ENCODE results near the gene CNTNAP1.
"Not testable (repeated sequence)": the region's sequence is repeated elsewhere in the genome, so short reads cannot be mapped to it uniquely, and the experiment has no call there.

CNTNAP1 gene

DNA sequence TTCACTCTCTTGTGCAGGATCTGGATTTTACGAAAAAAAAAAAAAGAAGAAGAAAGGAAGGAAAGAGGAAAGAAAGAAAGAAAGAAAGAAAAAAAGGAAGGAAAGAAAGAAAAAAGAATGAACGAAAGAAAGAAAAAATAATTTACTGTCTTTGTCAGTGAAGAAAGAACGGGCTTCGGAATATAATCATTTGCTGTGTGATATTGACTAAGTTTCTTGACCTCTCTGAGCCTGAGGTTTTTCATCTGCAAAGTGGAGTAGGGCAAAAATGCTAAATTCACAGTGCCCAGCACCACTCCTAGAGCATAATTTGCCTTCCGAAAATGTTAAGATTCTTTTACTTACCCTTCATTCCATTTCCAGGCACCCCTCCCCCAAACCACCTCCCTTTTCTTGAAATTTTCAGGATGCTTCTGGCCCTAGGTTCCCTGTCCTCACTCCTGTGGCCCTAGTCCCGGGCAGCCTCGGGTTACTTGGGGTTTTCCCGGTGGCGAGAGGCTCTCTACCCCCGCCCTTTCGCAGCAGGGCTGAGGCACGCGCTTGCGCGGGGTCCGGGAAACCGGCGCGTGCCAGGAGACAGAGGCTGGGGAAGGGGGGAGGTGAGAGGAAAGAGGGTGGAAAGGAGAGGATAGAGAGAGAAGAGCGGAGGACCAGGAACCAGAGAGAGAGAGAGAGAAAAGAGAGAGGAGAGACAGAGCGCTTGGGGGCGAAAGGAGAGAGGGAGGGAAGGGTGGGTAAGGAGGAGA lies at the start of gene CNTNAP1:
Gene CNTNAP1, plus strand, starts transcription at position 556 of the 746 bp plus-strand sequence. CDS start 299 bp downstream, outside the sequence.
- peak; percentile 90 for DNase-seq (ENCODE audit: low spot score)

DNA sequence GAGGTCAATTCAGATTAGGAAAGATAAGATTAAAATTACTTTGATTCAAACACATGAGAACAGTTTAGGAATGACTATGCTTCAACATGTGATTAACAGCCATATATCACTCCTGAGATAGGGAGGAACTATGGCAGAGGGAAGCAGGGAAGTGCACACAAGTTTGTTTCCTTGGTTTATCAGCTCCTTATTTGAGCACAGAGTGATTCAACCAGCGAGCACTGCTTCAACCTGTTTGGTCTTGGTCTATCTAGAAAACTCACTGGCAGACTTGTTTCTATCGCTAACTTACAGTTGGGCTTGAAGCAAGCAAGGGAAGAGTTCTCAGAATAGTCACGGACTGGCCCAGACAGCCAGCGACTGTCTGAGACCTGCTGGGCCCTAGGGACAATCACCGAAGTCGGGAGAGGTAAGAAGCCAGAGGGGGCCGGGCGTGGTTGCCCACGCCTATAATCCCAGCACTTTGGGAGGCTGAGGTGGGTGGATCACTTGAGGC lies 49.3 kb upstream of the CNTNAP1 start:
- no peak for DNase-seq (ENCODE audit: low spot score)

DNA sequence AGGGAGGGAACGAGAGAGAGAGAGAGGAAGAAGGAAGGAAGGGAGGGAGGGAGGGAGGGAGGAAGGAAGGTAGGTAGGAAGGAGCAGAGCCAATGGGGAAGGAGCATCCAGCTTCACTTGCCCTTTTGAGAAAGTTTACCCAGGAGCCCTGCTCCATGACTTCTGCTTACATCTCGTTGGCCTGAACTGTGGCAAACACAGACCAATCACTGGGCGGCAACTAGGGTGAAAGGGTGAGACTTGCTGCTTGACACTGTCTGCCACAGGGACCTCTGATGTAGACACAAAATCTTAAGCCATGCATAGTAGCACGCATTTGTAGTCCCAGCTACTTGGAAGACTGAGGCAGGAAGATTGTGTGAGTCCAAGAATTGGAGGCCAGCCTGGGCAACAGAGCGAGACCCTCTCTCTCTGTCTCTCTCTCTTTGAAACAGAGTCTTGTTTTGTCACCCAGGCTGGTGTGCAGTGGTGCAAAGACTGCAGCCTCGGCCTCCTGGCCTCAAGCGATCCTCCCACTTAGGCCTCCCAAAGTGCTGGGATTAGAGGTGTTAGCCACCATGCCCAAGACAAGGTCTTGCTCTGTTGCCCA lies 42.7 kb upstream of the CNTNAP1 start:
- no peak for DNase-seq (ENCODE audit: low spot score)

DNA sequence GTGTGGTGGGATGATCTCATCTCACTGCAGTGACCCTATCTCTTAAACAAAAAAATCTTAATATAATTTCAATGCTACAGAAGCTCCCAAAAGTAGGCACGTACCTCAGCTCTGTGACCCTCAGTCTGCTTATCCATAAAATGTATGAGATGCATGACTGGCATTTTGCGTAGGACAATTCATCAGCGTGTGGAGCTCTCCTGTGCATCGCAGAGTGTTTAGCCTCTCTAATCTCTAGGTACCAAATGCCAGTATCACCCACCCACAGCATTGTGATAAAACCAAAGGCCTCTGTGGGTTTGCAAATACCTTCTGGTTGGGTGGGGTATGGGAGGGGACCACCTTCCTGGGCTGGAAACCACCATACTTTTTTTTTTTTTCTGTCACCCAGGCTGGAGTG lies 42.2 kb upstream of the CNTNAP1 start:
- no peak for DNase-seq (ENCODE audit: low spot score)

DNA sequence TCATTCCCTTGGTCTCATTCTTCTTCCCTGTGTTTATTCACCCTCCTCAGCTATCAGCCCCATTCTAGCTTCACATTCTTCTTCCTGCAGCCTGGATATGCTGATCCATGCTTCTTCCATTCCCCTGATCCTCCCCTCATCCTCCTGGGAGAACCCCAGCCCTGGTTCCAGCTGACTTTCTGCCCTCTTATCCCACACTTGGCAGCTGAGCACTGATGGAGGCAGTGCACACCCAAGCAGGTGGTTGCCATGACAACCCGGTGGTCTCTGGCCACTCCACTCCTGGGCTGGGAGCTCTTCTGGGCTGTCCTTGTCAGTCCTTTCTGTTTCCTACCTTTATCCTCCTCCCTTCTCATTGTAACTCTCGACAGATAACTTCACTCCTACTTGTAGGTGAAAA lies 40.0 kb upstream of the CNTNAP1 start:
- no peak for DNase-seq (ENCODE audit: low spot score)

DNA sequence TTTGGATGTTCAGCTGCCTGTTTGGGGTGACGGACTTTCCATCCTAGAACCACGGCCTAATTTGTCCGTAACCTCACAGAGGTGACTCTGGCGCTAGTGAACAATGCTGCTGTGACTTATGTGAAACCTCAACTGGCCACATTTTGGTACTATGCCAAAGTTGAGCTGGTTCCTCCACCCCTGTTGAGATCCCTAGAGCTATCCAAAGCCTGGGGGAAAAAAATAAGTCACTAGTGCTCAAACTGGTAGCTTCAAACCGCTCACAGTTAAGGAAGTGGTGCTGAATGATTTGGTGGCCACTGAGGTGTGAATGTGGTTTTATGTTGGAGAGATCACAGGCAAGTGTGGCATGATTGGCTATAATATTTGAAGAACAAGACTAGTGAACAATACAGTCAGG lies 34.6 kb upstream of the CNTNAP1 start:
- no peak for DNase-seq (ENCODE audit: low spot score)

DNA sequence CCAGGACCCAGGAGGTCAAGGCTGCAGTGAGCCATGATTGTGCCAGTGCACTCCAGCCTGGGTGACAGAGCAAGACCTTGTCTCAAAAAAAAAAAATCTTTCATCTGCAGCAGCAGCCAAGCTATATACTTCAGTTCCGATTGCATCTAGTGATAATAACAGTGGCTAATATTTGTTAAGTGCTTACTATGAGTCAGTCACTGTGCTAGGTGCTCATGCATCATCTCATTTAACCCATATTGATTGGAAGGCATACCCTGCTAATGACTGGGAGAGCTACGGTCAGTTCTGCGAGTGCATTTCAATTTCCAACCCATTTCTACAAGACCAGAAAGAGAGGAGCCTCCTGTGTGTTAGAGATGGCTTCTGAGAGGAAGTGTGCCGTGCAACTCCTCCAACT lies 30.9 kb upstream of the CNTNAP1 start:
- no peak for DNase-seq (ENCODE audit: low spot score)

DNA sequence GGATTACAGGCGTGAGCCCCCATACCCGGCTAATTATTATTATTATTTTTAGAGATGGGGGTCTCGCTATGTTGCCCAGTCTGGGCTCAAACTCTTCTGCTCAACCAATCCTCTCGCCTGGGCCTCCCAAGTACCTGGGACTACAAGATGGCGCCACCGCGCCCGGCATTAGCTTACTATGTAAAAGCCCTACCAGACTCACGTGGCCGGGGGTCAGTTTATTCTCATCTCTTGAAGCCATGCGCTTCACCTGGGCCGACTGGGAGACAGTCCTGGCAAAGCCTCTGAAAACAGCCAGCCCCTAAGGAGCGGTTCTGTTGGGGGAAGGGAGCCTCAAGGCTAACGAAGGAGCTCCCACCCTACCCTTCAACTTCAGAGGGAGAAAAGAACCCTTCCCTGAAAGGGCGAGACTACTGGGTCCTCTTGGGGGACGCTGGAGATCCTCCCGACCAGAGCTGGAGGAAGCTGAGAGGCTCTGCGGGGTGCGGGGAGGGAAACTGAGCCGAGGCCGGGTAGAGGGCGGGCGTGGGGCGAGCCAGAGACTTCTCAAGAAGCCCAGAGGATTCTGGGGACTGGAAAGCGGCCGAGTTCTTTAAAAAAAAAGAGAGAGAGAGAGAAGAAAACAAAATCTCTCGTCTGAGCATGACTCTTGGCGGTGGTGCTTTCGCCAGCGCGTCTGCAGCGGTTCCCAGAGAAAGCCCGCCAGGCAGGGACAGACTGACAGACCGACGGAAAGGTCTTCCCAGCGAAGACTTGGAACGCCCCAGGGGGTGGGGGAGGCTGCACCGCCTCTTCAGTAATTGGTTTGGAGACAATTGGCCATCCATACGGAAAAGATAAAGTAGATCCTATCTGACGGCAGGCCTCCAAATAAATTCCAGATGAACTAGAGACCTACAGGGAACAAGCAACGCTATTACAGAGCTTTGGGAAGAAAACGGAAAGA lies 28.9 kb upstream of the CNTNAP1 start:
- no peak for DNase-seq (ENCODE audit: low spot score)

DNA sequence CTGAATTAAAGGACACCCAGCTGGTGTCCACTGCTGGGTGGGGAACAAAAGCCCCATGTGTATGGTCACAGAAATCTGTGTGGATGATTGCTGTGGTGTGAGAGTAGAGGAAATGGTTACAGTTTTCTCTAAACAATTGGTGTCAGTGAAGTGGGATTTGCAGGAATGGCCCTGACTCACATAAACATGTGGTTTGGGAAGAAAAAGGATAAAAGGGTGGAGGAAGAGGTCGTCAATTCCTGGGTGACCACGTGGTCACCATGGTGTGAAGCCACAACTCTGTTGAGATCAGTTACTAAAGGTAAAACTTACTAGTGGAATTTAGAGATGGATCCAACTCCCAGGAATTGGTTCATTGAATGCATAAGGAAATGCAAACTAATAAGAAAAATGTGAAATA lies 26.8 kb upstream of the CNTNAP1 start:
- DNase-seq (ENCODE audit: low spot score): no peak

DNA sequence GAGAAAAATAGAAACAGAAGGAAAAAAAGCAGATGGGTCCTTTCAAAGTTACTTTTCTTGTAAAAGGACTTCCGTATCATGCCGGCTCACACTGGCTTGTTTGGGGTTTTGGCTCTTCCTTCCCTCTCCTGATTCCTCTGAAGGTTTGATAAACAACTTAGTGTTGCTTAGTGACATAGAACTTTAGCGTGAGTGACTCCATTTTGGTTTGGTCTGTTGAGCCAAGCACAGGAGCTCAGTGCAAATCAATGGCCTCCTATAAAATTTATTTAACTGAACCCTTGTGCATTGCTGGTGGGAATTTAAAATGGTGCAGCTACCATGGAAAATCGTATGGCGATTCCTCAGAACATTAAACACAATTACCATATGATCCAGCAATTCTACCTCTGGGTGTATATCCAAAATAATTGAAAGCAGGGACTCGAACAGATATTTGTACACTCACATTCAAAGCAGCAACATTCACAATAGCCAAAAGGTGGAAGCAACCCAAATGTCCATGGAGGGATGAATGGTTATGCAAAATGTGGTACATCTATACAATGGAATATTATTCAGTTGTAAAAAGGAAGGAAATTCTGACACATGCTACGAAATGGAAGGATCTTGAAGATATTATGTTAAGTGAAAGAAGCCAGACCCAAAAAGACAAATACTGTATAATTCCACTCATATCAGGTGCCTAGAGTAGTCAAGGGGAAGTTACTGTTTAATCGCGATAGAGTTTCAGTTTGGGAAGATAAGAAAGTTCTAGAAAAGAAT lies 24.3 kb upstream of the CNTNAP1 start:
- DNase-seq (ENCODE audit: low spot score): no peak

DNA sequence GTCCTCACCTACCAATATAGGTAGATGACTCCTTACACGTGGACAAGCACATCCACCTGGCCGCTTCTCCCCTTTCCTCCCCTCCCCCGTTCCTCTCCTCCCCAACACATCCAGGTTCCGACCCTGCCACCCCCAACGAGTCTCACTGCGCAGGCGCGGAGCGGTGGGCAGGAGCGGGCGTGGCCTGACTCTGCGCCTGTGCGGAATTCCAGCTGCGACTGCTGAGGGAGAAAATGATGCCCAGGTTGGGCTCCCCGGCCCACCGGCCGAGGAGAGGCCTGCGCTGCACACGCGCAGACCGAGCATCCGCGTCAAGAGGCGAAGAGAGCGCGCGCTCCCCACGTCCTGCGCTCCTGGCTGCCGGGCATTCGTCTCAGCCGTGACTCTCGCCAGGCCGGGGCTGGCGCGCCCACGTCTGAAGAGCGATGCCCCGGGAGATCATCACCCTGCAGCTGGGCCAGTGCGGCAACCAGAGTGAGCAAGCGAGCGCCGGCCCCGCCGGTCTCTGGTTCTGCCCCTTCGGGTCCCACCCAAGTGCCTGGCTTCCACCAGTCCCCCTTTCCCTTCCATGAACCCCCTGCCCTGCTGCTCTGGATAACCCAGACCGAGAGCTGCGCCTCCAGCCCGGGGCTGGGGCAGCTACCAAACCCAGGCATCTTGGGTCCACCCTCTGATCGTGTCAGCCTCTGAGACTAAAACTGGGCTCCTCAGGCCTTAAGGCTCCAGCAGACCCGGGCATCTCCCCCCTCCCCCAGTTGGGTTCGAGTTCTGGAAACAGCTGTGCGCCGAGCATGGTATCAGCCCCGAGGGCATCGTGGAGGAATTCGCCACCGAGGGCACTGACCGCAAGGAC lies 23.0 kb upstream of the CNTNAP1 start, which contains the start of gene TUBG2:
Gene TUBG2, plus strand, starts transcription at position 206 of the 853 bp plus-strand sequence. Its CDS starts 220 bp downstream, at position 426.
- peak; percentile 97 for DNase-seq (ENCODE audit: low spot score)

DNA sequence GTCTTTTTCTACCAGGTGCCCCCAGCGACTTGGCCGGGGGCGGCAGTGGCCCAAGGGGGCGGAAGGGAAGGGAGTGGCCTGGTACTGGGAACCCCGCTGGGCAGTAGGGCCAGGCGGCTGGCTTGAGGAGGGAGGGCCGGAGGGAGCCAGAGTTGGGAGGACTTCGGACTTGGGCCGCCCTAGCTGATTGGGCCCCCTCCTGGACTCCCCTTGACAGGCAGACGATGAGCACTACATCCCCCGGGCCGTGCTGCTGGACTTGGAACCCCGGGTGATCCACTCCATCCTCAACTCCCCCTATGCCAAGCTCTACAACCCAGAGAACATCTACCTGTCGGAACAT lies 22.4 kb upstream of the CNTNAP1 start:
- DNase-seq (ENCODE audit: low spot score): not testable (repeated sequence)

DNA sequence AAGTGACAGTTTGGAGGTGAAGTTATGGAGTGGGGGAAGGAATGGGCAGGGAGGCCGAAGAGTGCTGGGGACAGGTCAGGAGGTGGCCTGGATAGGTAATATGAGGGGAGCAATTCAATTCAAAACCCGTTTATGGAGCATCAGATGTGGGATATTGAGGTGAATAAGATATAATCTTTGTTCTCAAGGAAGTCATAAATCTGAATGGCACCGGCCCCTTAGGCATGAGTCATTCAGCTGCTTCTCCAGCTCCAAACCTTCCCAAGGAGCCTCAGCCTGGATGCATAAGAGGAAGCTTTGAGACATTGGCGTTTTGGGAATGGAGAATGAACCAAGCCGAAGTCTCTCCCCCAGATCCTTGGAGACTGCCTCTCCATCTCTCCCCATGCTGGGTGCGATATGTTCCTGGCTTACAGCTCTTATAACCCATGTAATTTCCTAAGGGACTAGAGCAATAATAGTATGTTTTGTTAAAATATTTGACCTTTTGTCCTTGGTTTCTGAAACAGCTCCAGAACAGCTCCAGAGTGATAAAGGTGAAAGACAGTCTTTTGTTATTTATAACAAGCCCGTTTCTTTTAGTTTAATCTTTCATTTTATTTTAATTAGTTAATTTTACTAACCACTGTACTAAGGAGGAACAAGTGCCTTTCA lies 21.5 kb upstream of the CNTNAP1 start:
- no peak for DNase-seq (ENCODE audit: low spot score)

DNA sequence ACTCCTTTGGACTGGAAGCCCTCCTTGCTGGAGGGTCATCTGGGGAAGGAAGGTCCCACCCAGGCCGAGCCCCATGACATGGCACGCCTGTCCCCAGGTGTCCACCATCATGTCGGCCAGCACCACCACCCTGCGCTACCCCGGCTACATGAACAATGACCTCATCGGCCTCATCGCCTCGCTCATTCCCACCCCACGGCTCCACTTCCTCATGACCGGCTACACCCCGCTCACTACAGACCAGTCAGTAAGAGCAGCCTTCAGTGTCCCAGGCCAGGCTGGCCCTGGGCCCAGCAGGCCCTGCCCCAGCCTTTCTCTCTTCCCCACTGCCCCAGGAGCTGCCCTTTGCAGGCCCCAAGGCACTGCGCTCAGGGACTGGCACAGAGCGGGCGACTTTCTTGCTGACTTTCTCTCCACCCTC lies 16.7 kb upstream of the CNTNAP1 start:
- DNase-seq (ENCODE audit: low spot score): no peak

DNA sequence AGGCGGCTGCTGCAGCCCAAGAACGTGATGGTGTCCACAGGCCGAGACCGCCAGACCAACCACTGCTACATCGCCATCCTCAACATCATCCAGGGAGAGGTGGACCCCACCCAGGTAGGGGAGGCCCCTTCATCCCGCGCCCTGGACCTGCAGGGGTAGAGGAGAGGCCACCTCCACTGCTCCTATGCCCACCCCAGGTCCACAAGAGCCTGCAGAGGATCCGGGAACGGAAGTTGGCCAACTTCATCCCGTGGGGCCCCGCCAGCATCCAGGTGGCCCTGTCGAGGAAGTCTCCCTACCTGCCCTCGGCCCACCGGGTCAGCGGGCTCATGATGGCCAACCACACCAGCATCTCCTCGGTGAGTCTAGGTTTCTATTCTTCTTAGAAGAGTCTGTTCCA lies 16.2 kb upstream of the CNTNAP1 start:
- DNase-seq (ENCODE audit: low spot score): not testable (repeated sequence)

DNA sequence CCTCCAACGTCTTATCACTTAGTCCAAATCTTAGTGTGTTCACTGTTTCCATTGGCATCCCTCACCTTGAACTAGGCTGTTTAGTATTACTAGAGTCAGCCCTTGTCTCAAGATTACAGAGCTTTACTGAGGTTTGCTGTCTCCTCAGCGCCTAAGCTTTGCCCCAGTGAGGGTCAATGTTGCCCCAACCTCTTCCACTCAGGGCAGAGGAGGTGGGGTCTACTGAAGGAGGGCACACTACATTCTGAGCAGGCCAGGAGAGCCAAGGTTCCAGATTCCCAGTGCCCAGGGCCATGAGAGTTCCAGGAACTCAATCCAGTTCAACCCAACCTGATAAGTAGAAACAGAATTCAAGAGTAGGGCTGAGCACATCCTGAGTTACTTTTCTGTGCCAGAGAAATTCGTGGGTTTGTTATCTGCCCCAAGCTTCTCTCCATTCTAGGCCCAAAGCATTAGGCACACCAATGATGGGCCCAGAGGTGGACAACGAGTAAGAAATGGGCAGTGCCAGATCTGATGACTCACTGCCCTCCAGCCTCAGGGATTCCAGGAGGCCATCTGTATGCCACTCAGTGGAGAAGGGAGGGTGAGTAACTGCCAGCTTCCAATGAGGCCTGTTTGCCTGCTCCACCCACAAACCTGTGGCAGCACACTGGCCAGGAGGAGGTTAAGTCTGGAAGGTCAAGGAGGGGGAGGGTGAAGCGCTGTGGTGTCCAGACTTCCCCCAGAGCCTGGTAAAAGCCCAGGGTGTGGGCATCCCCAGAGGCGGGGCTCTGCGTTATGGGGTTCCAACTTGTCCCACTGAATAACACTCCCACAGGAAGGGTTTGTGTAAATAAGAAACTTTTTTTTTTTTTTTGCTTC lies 15.0 kb upstream of the CNTNAP1 start:
- DNase-seq (ENCODE audit: low spot score): no peak

DNA sequence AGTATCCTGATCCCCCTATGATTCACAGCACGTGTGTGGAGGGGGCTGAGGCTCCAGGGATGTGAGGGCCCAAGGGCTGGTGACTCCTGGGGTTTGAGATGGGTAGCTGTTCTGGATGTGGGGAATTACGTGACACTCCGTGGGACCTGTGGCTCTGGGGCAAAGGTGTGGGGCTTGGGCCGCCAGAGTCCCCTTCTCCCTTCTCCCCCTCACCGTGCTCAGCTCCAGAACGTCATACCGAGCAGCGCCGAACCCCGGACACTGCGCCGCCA lies 12.7 kb upstream of the CNTNAP1 start:
- no peak for DNase-seq (ENCODE audit: low spot score)

DNA sequence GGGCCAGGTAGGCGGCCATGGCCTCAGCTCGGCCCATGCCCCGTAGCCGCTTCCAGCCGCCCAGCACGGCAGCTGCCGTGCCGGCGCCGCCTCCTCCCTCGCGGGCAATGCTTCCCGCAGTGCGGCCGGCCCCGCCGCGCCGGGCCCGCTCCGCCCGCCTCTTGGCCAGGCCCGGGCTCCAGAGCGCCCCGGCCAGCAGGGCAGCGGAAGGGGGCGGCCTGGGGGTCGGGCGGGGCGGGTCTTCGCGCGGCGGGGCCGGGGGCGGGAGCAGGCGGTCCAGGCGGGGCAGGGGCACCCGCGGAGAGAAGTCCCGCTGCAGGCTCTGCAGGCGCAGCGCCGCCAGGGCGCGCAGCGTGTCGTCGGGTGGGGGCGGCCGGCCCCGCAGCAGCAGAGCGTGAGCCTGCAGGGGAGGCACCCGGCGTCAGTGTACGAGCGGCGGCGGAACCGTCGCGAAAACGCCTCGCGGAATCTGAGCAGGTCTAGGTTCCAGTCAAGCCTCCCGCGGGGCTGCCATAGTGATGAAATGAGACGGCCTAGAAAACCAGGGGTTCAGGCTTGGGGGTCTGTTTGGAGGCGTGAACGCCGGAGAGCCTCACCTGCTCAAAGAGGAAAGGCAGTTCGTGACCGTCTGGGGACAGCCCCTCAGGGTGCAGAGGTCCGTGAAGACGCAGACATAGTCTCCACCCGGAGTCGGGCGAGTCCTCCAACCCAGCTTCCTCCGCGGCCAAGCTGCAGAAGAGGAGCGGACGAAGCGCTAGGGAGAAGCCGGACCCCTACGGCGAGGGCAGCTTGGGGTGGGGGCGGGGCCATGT lies 12.1 kb upstream of the CNTNAP1 start:
- DNase-seq (ENCODE audit: low spot score): no peak
